Natural killer cell (primary cell): ENCODE measurements around the gene MTCP1. TPM values are rescaled to one million over a fixed set of nuclear protein-coding genes. Genes with fewer than 3 reads are reported as not detected.

Source experiments
- ATAC-seq, 3 donors: fragments of 150-1000 bp in 2 of 3; fragments of 200-7000 bp in 1 of 3; cut with Tn5 transposase; 1 replicate in 1 of 3; 2 replicates in 2 of 3; pipeline ENCODE4 v1.10.0; 2021; ENCODE audit warnings: mild to moderate bottlenecking in 2 of 3, moderate library complexity in 2 of 3
- DNase-seq, 2 donors: peaks; one replicate each; pipeline versions ENCODE4 v3.0.0 to v3.0.0-alpha.2; 2013 to 2021; ENCODE audit warnings: mixed read lengths in 1 of 2
- H3K27ac ChIP-seq: one replicate; pipeline ENCODE4 v1.5.1; 2013; ENCODE audit warnings: mild to moderate bottlenecking, low read length
- H3K27me3 ChIP-seq: one replicate; pipeline ENCODE4 v1.6.1; 2013; ENCODE audit warnings: low read length; ENCODE audit not compliant: control insufficient read depth, insufficient read depth
- H3K36me3 ChIP-seq: one replicate; pipeline ENCODE4 v1.6.1; 2013; ENCODE audit warnings: low read length; ENCODE audit not compliant: control insufficient read depth, insufficient read depth
- H3K4me1 ChIP-seq: one replicate; pipeline ENCODE4 v1.6.1; 2013; ENCODE audit warnings: low read length; ENCODE audit not compliant: control insufficient read depth, insufficient read depth
- H3K4me3 ChIP-seq: one replicate; pipeline ENCODE4 v1.5.1; 2013; ENCODE audit warnings: low read length
- H3K9me3 ChIP-seq: one replicate; pipeline ENCODE4 v1.6.1; 2013; ENCODE audit warnings: low read length; ENCODE audit not compliant: control insufficient read depth, insufficient read depth
- H3K27ac Mint-ChIP-seq, 2 donors: one replicate each; pipeline ENCODE4 v1.8.0; 2022; ENCODE audit warnings: mild to moderate bottlenecking in 2 of 2, mixed read lengths in 2 of 2, moderate library complexity in 1 of 2
- H3K27me3 Mint-ChIP-seq, 2 donors: one replicate each; pipeline ENCODE4 v1.8.0; 2022; ENCODE audit warnings: low read depth in 2 of 2, mixed read lengths in 2 of 2
- H3K36me3 Mint-ChIP-seq: one replicate; pipeline ENCODE4 v1.8.0; 2022; ENCODE audit warnings: mixed read lengths
- H3K4me1 Mint-ChIP-seq, 2 donors: one replicate each; pipeline ENCODE4 v1.8.0; 2022; ENCODE audit warnings: mixed read lengths in 2 of 2
- H3K4me3 Mint-ChIP-seq: one replicate; pipeline ENCODE4 v1.8.0; 2022; ENCODE audit warnings: mild to moderate bottlenecking, moderate library complexity, mixed read lengths
- H3K9me3 Mint-ChIP-seq, 2 donors: one replicate each; pipeline ENCODE4 v1.8.0; 2022; ENCODE audit warnings: mixed read lengths in 2 of 2
- WGBS: methylation state at CpG from one replicate; pipeline ENCODE4 v1.1.7; 2013; ENCODE audit warnings: missing lambda C conversion rate; ENCODE audit not compliant: insufficient coverage; 5-methylcytosine and 5-hydroxymethylcytosine counted together
- intact Hi-C: fragments of 100-400 bp; cut with micrococcal nuclease; formaldehyde crosslinking; loops from one replicate; pipeline ENCODE4 v1.14.2; 2022
- total RNA-seq, 4 donors: library from RNA; stranded (reverse); fragments of 120-200 nt in 1 of 4; gene quantifications; one replicate each; pipeline versions ENCODE4 v1.2.3 to v1.2.4, GENCODE V29; 2013 to 2022
- TF ChIP-seq, protein P1 (sequence below): fragments of 200-600 bp; IDR thresholded peaks from one replicate; pipeline ENCODE4 v1.8.0; 2022; ENCODE audit warnings: antibody characterized with exemption

MTCP1 gene
- total RNA-seq, 3 donors from 2014 or later (not counting 1 experiment from before 2014, with no cell fraction given), result 12.1 to 17.3 (median 14.0) TPM

DNA sequence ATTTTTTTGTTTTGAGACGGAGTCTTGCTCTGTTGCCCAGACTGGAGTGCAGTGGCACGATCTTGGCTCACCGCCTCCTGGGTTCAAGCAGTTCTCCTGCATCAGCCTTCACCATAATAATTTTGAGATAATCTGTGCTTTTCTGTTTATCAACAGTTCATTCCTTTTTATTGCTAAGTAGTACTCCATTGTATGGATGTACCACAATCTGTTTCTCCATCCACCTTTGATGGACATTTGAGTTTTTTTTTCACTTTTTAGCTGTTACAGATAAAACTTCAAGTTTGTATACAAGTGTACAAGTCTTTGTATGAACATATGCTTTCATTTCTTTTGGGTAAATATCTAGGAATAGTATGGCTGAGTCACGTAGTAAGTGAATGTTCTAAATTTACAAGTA is 35.2 kb downstream of the MTCP1 start:
- TF ChIP-seq, protein P1, sequence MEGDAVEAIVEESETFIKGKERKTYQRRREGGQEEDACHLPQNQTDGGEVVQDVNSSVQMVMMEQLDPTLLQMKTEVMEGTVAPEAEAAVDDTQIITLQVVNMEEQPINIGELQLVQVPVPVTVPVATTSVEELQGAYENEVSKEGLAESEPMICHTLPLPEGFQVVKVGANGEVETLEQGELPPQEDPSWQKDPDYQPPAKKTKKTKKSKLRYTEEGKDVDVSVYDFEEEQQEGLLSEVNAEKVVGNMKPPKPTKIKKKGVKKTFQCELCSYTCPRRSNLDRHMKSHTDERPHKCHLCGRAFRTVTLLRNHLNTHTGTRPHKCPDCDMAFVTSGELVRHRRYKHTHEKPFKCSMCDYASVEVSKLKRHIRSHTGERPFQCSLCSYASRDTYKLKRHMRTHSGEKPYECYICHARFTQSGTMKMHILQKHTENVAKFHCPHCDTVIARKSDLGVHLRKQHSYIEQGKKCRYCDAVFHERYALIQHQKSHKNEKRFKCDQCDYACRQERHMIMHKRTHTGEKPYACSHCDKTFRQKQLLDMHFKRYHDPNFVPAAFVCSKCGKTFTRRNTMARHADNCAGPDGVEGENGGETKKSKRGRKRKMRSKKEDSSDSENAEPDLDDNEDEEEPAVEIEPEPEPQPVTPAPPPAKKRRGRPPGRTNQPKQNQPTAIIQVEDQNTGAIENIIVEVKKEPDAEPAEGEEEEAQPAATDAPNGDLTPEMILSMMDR, result no peak
- H3K4me3 ChIP-seq, result no peak overlapping the region
- 92% methylated on average over 2 of the region's 4 CpGs for WGBS
- Mint-ChIP-seq H3K36me3 (peaks cover 14% of the 10 kb centered on the region), H3K4me1 (peaks cover 0 to 6% of the 10 kb centered on the region in 2 donors), H3K9me3 (no peaks in the 10 kb centered on the region), H3K27me3 (no peaks in the 10 kb centered on the region), H3K4me3 (no peak overlapping the region), H3K27ac (no peak overlapping the region)
- ATAC-seq, result no peak
- peaks cover 5% of the 10 kb centered on the region for H3K36me3 ChIP-seq
- H3K9me3 ChIP-seq, result no peaks in the 10 kb centered on the region
- no peak for DNase-seq
- H3K27me3 ChIP-seq, result no peaks in the 10 kb centered on the region
- H3K27ac ChIP-seq, result no peak overlapping the region
- no peaks in the 10 kb centered on the region for H3K4me1 ChIP-seq
- intact Hi-C loops, result no loop called here

DNA sequence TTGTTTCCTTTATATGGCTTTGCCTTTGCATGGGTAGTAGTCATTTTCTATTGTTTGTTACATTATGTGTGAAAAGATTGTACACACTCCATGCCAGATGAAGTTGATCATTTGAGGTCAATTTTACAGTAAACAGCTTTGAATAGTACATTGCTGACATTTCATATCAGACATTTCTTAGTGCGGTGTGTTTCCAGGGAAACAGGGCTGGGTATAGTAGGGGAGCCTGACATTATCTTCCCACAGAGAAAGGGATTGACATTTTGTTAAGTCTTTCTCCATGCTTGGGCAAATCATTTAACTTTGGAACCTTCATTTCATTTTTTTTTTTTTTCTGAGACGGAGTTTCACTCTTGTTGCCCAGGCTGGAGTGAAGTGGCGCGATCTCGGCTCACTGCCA is 39.3 kb downstream of the MTCP1 start:
- Histone ChIP-seq H3K4me1 (no peaks in the 10 kb centered on the region), H3K27ac (no peak overlapping the region), H3K36me3 (peaks cover 5% of the 10 kb centered on the region), H3K27me3 (no peaks in the 10 kb centered on the region), H3K9me3 (no peaks in the 10 kb centered on the region), H3K4me3 (no peak overlapping the region)
- Mint-ChIP-seq H3K27me3 (no peaks in the 10 kb centered on the region), H3K36me3 (peaks cover 11% of the 10 kb centered on the region), H3K27ac (no peak overlapping the region), H3K9me3 (no peaks in the 10 kb centered on the region), H3K4me1 (peaks cover 5 to 6% of the 10 kb centered on the region in 2 donors), H3K4me3 (no peak overlapping the region)
- TF ChIP-seq, protein P1, result no peak
- WGBS, result 100% methylated on average over 1 of the region's 5 CpGs
- no peak for ATAC-seq
- intact Hi-C loops, result no loop called here
- no peak for DNase-seq

DNA sequence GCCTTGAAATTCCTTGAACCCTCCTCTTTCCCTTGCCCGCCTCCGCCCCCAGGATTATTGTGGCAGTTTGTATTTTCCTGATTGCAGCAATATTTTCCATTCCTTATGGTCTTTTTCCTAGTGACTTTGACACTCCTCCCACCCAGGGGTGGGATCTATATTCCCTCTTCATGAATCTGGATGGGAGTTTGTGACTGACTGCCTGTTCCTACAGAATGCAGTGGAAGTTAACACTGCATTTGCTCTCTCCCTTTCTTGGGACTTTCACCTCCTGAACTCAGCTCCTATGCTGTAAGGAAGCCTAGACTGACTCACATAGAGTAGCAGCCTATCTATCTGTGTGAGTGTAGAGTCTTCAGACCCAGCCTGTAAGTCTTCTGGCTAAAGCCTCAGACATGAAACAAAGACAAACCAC is 42.1 kb downstream of the MTCP1 start:
- no peak for DNase-seq
- Mint-ChIP-seq H3K9me3 (no peaks in the 10 kb centered on the region), H3K4me3 (peak overlapping the region; percentile 28), H3K4me1 (peaks cover 5 to 6% of the 10 kb centered on the region in 2 donors), H3K27ac (peak overlapping the region; percentile 87 to 95), H3K27me3 (no peaks in the 10 kb centered on the region), H3K36me3 (no peaks in the 10 kb centered on the region)
- Histone ChIP-seq H3K9me3 (no peaks in the 10 kb centered on the region), H3K27me3 (no peaks in the 10 kb centered on the region), H3K4me3 (no peak overlapping the region), H3K27ac (no peak overlapping the region), H3K36me3 (no peaks in the 10 kb centered on the region), H3K4me1 (no peaks in the 10 kb centered on the region)
- no peak for ATAC-seq
- TF ChIP-seq, protein P1, result no peak
- no CpG with 5 or more reads among the region's 2 CpGs for WGBS
- intact Hi-C loops, result no loop called here

DNA sequence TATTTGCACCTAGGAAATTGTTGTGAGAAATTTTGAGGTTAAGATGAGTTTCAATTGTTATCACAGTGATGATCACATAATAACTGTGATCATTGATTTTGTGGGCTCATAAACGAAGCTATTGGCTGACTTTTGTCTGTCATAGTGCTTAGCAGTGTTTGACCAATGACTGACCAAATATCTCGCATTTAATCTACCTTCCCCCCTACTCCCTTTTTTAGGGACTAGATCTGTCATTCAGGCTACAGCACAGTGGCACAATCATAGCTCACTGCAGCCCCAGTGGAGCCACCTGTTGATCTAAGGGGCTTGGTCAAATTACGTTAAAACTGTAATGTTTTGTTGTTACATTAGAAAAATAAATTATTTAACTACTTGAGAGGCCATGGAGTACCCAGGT is 42.8 kb downstream of the MTCP1 start:
- Histone ChIP-seq H3K27ac (peak overlapping the region; percentile 100), H3K4me3 (no peak overlapping the region), H3K36me3 (no peaks in the 10 kb centered on the region), H3K4me1 (no peaks in the 10 kb centered on the region), H3K27me3 (no peaks in the 10 kb centered on the region), H3K9me3 (no peaks in the 10 kb centered on the region)
- 32% methylated on average over 2 of the region's 3 CpGs for WGBS
- Mint-ChIP-seq H3K4me1 (peaks cover 5 to 6% of the 10 kb centered on the region in 2 donors), H3K27ac (peak overlapping the region; percentile 87 to 95), H3K9me3 (no peaks in the 10 kb centered on the region), H3K36me3 (no peaks in the 10 kb centered on the region), H3K27me3 (no peaks in the 10 kb centered on the region), H3K4me3 (no peak overlapping the region)
- DNase-seq (peak in 1 of 2 donors; percentile 7), ATAC-seq (no peak)
- intact Hi-C loops, result no loop called here
- TF ChIP-seq, protein P1, result no peak
